ENCODE results near the gene CABLES1.
"Not testable (repeated sequence)": the region's sequence is repeated elsewhere in the genome, so short reads cannot be mapped to it uniquely, and the experiment has no call there.

CABLES1 gene

DNA sequence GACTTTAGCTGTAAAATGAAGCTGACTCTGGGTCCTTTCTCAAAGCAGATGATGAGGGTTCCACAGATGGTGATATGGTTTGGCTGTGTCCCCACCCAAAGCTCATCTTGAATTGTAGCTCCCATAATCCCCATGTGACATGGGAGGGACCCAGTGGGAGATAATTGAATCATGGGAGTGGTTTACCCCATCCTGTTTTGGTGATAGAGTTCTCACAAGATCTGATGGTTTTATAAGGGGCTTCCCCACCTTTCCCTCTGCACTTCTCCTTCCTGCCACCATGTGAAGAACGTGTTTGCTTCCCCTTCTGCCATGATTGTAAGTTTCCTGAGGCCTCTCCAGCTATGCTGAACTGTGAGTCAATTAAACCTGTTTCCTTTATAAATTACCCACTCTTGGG lies 133.8 kb downstream of the CABLES1 start:
- not testable (repeated sequence) for DNase-seq (ENCODE audit: low read depth)

DNA sequence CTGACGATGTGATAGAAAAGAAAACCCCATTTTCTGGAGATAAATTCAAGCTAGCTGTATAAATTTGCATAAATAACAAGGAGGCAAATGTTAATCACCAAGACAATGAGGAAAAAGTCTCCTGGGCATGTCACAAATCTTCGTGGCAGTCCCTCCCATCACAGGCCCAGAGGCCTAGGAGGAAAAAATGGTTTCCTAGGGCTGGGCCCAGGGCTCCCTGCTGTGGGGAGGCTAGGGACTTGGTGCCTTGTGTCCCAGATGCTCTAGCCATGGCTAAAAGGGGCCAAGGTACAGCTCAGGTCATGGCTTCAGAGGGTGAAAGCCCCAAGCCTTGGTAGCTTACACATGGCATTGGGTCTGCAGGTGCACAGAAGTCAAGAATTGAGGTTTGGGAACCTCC lies 134.6 kb downstream of the CABLES1 start:
- DNase-seq (ENCODE audit: low read depth): no peak

DNA sequence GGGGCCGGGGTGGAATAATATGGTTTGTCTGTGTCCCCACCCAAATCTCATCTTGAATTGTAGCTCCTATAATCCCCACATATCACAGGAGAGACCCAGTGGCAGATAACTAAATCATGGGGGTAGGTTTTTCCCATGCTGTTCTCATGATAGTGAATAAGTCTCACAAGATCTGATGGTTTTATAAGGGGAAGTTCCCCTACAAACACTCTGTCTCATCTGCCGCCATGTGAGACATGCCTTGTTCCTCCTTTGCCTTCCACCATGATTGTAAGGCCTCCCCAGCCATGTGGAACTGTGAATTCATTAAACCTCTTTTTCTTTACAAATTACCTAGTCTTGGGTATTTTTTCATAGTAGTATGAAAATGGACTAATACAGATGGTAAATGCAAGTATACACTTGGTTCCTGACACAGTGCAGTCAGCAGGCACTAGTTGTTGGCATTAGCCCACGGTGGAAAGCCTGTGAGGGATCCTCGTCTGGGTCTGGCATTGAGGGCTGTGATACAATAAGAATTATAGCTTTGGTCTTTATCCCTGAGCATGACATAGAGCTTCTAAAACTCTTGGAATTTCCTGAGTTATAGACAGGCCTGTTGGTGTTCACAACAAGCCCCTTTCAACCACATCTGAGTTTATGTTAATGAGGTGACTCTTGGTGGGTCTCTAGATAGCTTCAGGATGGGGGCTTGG lies 135.8 kb downstream of the CABLES1 start:
- DNase-seq (ENCODE audit: low read depth): no peak

DNA sequence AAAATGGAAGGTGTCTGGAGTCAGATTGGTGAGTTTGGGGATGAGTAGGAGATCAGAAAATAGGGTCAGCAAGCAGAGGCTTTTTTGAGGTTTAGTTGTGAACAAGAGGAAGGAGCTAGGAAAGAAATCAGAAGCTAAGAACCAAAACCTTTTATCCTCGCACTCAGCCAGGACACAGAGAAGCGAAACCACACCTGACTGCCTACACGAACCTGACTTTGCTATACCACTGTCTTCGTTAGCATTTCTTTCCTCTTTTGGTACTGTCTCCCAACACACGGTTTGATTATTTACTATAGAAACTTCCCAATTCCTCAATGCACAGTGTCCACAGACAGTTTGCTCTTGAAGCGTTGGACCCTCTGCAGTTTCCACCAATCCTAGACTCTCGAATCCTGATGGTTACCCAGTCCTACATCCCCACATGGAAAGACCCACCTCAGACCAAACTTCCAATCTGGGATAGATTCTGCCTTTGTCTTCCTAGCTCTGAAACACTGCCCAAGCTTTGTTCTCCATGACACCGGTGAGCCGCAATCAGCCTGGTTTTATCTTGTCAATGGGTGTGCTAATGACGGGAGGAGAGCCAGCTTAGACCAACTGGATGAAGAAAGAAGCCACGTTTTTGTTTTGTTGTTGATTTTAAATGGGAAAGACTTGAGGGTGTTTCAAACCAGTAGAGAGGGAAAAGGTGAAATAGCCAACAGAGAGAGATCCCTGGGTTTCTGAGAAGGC lies 137.4 kb downstream of the CABLES1 start:
- no peak for DNase-seq (ENCODE audit: low read depth)

- no peak for DNase-seq (ENCODE audit: low read depth)
These were observed 138.2 kb downstream of the CABLES1 start for GRCh38 chr18:23273443-23273966.

GRCh38 chr18:23274638-23275482 lies 139.6 kb downstream of the CABLES1 start:
- no peak for DNase-seq (ENCODE audit: low read depth)

GRCh38 chr18:23276451-23276850 lies 141.2 kb downstream of the CABLES1 start:
- DNase-seq (ENCODE audit: low read depth): no peak

- no peak for DNase-seq (ENCODE audit: low read depth)
These were observed 142.1 kb downstream of the CABLES1 start for GRCh38 chr18:23277399-23277798.

GRCh38 chr18:23279931-23280330 lies 144.6 kb downstream of the CABLES1 start:
- DNase-seq (ENCODE audit: low read depth): no peak

DNA sequence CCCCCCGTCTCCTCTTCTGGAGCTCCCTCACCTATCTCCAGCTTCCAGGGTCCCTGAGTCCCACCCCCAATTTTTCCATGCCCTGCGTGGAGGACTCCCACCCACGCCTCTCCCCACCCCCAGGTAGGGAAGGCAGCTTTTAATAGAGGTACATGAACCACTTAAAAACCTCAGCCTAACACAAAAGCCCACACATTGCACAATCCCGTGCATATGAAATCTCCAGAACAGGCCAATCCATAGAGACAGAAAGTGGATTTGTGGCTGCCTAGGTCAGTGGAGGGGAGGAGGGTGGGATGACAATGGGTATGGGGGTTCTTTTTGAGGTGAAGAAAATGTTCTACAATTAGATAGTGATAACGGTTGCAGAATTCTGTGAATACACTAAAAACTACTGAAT lies 145.6 kb downstream of the CABLES1 start:
- DNase-seq (ENCODE audit: low read depth): no peak

- no peak for DNase-seq (ENCODE audit: low read depth)
These were observed 146.5 kb downstream of the CABLES1 start for GRCh38 chr18:23281626-23282436.

- no peak for DNase-seq (ENCODE audit: low read depth)
These were observed 147.1 kb downstream of the CABLES1 start for GRCh38 chr18:23282437-23282781.

DNA sequence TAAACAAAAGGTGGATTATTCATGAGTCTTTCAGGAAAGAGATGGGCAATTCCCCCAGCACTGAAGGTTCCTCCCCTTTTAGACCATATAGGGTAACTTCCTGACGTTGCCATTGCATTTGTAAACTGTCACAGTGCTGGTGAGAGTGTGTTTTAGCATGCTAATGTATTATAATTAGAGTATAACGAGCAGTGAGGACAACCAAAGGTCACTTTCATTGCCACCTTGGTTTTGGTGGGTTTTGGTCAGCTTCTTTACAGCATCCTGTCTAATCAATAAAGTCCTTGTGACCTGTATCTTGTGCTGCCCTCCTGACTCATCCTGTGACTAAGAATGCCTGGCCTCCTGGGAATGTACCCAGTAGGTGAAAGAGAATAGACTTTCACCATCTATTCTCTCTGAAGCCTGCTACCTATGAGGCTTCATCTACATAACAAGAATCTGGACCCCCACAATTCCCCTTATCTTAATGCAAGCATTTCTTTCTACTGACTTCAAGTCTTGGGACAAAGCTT lies 148.7 kb downstream of the CABLES1 start:
- DNase-seq (ENCODE audit: low read depth): no peak

DNA sequence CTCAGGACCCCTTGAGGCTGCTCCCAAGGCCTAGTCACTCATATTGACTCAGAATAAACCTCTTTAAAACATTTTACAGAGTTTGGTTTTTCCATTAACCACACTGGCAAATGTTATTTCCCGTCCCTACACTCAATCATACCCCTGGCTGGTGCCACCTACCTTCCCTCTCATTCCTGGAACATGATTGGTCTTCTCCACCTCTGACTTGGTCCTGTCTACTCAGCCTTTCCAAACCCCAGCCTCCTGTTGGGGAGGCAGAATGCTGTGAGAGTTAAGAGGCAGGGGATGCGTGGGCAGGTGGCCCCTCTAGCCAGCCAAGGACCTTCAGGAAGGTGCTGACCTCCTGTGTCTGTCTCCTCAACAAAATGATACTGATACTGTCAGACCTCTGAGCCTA lies 149.3 kb downstream of the CABLES1 start:
- DNase-seq (ENCODE audit: low read depth): no peak

DNA sequence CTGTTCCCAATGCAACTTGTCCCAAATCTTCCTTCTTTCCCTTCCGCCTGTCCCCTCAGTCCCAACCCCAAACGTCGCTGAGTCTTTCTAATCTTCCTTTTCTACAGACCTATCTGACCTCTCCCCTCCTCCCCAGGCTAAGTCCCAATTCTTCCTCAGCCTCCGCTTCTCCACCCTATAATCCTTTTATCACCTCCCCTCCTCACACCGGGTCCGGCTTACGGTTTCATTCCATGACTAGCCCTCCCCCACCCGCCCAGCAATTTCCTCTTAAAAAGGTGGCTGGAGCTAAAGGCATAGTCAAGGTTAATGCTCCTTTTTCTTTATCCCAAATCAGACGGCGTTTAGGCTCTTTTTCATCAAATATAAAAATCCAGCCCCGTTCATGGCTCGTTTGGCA lies 150.3 kb downstream of the CABLES1 start:
- not testable (repeated sequence) for DNase-seq (ENCODE audit: low read depth)

GRCh38 chr18:23291456-23292205 lies 156.3 kb downstream of the CABLES1 start:
- no peak for DNase-seq (ENCODE audit: low read depth)

- DNase-seq (ENCODE audit: low read depth): no peak
These were observed 165.0 kb downstream of the CABLES1 start for GRCh38 chr18:23300231-23300805.

GRCh38 chr18:23301972-23302371 lies 166.7 kb downstream of the CABLES1 start:
- no peak for DNase-seq (ENCODE audit: low read depth)

DNA sequence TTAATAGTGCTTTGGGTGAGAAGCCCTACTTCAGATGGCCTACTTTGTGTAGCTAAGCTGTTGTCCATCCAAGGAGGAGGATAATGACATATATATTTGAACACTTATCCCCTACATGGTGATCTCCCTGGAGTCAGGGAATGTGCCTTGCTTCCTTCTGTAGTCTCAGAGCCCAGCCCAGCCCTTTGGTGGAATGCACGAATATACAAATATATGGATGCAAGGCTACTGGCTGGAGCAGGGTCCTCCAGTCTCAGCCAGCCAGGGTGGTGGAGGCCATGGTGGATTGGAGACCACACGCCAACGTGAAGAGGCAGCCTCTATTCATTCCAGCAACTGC lies 167.2 kb downstream of the CABLES1 start:
- no peak for DNase-seq (ENCODE audit: low read depth)

DNA sequence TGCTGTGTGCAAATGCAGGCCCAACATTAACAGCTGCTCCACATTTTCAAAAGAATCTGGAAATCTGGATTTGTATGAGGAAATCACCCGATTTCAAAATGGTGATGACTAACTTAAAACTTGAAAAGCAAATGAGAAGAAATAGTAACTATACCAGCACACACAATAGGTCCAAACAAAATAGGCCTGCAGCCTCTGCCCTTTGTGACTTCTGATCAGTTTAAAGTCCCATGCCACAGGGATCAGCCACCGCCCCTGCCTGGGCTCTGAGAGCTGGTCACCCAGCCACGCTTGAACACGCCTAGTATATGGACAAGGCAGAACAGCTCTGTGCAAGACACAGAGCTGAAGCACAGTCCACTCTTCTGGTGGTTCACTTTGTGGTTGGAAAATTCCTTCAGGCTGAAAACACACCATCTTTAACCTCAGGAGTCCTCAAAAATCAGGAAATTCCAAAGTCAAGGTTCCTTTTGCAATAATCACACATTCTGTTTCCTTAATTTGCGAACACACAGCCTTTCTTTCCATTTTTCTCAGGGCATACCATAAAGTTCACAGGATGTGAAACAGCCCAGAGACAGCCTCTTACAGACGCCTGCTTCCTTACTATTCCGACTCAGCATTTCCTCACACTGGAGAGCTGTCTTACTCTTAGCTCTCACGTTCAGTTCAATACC lies 167.7 kb downstream of the CABLES1 start:
- DNase-seq (ENCODE audit: low read depth): peak; percentile 93
